Lower leg skin (tissue), 3 donors: Measurements from ENCODE around the gene OSBPL2.

Source experiments
- POLR2A ChIP-seq, 2 donors: fragments of 450-650 bp; IDR thresholded peaks; one replicate each; pipeline ENCODE4 v1.6.1; 2016 to 2017; ENCODE audit warnings: antibody characterized with exemption in 2 of 2, mild to moderate bottlenecking in 1 of 2, moderate library complexity in 1 of 2
- TF ChIP-seq, protein P1 (sequence below), 3 donors: fragments of 450-650 bp; IDR thresholded peaks; one replicate each; pipeline ENCODE4 v1.5.1; 2016; ENCODE audit warnings: antibody characterized with exemption in 3 of 3, mild to moderate bottlenecking in 3 of 3, moderate library complexity in 2 of 3

DNA sequence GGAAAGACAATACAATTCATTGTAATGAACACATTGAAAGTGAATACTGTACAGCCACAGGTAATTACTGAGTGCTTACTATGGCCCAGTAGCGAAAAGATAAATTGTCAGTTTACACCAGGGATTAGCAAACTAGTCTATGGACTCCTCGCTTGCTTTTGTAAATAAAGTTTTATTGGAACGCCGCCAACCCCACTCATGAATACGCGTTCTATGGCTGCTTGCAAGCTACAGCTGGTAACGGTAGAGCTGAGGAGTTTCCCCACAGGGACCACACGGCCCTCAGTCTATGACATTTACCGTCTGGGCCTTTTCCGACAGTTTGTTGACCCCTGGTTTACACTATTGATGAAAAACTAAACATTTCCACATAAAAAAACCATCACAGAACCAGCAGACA lies 104.6 kb downstream of the OSBPL2 start:
- TF ChIP-seq, protein P1, sequence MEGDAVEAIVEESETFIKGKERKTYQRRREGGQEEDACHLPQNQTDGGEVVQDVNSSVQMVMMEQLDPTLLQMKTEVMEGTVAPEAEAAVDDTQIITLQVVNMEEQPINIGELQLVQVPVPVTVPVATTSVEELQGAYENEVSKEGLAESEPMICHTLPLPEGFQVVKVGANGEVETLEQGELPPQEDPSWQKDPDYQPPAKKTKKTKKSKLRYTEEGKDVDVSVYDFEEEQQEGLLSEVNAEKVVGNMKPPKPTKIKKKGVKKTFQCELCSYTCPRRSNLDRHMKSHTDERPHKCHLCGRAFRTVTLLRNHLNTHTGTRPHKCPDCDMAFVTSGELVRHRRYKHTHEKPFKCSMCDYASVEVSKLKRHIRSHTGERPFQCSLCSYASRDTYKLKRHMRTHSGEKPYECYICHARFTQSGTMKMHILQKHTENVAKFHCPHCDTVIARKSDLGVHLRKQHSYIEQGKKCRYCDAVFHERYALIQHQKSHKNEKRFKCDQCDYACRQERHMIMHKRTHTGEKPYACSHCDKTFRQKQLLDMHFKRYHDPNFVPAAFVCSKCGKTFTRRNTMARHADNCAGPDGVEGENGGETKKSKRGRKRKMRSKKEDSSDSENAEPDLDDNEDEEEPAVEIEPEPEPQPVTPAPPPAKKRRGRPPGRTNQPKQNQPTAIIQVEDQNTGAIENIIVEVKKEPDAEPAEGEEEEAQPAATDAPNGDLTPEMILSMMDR (IDR thresholded peaks at IDR 0.05), result no peak
- TF ChIP-seq POLR2A (IDR thresholded peaks at IDR 0.05), result no peak
